GM21360 (cell line): ENCODE data around the gene CAVIN2.
"Not testable (repeated sequence)": the region's sequence is repeated elsewhere in the genome, so short reads cannot be mapped to it uniquely, and the experiment has no call there.

Experiments used
- ATAC-seq: cut with Tn5 transposase; IDR thresholded peaks from one replicate; pipeline ENCODE4 v1.9.1; 2021; ENCODE audit warnings: mild to moderate bottlenecking, moderate library complexity; ENCODE audit not compliant: unreplicated experiment

CAVIN2 gene

DNA sequence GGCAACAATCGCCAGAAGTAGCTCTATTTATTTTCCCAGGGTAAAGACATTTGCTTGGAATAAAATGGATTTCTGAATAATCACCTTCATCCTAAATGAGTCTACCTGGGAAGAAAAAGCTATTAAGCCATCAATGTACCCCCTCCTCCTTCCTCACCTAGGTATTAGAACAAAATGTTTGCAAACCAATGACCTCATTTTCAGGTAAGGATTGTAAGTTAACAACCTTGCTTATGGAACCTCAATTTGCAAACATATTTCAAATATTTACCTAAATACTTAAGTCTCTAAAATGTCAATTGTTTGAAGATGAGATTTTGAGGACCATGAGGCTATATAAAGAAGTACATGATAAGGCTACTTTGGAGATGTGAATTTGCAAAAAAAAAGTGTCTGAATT lies 43.9 kb downstream of the CAVIN2 start:
- ATAC-seq = no peak

DNA sequence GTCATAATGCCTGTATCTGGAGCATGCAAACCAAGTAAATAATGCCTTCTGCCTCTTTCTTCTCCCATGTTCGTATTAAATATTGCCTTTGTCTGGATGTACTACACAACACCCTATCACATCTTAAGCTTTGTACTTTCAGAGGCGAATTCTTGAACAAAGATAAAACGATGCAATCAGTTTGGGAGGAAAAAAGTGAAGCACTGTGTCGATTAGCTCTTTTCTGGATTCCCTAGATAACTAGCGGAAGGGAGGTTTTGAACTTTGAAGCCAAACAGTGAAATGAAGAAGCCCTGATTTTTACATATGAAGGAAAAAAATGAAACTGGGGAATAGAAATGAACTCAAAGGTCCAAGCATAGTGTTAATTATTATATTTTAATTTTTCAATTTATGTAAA lies 44.7 kb downstream of the CAVIN2 start:
- no peak for ATAC-seq

DNA sequence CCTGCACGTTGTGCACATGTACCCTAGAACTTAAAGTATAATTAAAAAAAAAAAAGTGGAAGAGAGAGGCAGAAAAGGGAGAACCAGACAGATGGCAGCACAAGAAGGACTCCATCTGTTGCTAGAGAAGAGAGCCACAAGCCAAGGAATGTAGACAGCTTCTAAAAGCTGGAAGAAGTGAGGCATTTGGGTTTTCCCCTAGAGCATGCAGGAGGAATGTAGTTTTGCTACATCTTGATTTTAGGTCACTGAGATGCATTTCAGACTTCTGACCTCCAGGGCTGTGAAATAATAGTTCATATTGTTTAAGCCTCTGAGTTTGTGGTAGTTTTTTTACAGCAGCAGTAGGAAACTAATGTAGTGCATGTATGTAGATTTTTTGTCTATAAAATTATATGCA lies 46.0 kb downstream of the CAVIN2 start:
- ATAC-seq = no peak

DNA sequence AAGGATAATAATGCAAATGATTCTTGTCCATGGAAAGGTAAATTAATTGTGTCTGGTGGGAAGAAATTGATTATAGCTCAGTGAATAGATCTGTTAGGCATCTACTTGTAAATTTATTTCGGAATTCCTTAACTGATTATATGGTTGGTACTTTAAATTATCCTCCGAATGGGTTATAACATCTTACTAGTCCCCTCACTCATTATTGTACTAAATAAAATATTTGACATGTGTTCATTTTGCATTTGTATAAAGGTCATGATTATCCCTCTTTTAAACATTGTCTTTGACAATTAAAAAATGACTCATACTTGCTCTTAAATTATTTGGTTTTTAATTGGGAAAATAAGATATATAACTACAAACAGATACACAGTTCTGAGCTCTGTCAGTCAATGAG lies 47.4 kb downstream of the CAVIN2 start:
- no peak for ATAC-seq

DNA sequence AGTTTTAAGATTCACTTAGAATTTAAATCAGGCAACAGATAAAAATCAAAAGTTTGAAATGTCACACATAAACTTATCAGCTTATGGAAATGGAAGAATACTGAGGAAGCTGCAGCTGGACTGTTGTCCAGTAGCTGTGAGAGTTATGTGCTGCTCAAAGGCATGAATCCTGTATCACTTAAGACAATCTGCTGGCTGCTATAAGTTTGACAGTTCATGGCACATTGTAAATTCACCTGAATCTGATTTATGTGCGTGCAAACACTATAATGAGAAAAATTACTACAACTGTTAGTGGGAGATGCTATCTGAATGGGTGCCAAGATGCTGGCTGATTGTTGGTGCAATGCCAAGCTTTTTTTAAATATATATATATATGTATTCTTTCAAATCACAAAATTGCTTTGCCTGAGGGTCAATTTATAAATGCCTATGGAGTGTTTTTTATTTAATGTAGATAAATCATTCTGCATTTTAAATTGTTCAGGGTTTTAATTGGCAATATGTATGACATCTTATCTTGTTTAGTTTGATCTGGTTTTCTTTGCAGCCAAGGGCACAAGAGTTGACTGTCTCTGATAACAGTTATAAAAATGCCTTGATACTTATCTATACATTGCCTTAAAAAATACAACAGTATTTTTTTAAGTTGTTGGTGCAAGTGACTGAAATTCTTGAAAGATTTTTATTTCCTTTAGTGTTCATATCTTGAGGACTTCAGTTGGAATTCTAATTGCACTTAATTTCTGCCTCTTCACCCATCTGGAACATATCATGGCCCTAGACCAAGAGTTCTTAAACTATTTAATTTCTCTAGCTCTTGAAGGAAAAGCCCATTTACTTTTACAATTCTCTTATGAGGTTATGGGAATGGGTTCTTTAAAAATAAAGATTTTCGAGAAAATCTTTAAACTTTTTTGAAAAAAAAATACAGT lies 48.7 kb downstream of the CAVIN2 start:
- ATAC-seq = no peak

DNA sequence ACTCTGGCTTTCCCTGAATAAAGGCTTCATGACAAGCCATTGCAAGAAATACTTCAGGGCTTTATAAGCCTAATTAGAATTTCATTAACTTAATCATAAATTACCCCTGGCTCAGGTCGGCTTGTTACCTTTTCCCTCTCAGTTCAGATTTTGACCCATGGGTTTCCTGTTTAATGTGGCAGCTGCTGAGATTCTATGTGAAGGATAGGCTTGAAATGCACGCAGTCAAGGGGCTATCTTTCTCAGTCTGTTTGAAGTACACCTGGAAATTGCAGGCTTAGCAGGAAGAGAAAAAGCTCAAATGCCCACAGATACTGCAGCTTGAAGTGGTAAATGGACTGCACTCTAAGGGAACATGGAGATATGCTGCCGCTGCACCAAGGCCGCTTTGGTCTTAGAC lies 49.4 kb downstream of the CAVIN2 start:
- ATAC-seq = no peak

DNA sequence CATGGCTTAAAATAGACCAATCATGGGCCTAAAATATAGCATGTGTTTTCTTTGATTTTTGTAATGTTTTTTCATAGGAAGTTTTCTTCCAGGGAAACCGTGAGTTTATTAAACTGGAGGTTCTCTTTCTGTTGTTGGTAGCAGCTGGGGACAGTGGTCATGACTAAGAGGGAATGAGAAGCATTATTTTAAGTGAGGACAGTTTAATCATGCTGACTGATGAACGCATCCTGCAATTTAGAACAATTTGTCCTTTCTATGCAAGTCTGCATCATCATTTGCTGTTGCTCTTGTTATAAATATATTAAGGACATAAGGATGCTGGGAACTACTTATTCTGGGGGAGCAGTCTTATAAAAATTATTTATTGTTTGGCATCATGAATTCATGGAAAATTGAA lies 51.2 kb downstream of the CAVIN2 start:
- ATAC-seq = no peak

DNA sequence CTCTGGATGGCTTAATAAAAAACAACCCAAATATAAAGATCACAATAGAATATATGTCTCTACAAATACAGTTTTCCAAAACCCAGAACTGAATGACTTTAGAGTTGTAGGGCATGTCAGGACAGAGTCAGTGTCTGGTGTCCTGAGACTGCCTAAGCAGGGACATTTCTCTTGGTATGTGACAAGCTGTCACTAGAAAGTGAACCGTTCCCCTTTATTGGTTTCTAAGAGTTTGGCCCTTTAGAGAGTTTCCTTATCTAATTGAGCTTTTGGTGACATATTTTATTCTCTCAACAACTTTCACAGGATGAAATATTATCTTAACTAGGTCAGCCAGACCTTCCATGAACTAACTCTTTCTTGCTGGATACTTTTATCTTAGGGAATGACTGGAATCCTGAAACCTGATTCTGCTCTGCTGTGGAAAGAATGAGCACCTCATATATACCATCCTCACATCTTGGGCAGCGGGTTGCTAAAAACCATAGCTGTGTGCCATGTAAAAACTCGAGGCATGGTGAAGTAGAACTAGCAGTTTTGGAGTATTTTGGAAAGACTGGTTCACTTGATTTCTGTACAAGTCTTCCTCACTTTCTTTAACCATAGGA lies 54.8 kb downstream of the CAVIN2 start:
- peak; percentile 55 for ATAC-seq

DNA sequence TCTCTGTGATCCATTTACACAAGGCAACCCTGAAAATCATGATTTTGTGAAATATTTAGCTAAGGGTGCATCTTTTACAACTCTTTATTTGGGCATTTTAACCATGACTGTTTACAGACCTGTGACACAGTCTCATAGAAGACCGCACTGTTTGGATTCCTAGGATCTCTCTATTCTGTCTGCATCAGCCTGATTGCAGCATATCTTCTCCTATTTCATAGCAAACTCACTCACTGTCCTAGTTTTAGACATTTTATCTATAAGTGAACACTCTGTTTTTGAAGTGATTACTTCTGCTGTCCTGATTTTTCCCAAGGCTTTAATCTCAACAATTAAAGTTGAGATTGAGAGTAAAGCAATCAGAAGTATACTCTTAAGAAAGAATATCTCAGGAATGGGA lies 56.2 kb downstream of the CAVIN2 start:
- no peak for ATAC-seq

DNA sequence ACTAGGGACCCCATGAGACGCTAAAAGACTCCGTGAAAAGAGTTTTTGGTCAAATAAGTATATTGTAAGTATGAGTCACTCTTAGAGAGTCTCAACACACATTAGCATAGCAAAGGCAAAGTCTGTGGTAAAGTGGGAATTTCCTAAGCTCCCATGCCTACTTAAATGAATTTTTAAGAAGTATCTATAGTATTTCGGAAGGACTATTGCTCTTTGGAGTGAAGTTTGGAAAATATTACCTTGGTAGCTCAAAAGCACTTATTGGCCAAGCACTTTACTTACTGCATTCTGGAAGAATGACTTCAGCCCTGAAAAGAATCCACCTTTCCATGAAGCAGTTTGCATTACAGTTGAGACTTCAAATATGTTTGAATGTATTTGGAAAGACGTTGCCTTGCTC lies 57.1 kb downstream of the CAVIN2 start:
- no peak for ATAC-seq

DNA sequence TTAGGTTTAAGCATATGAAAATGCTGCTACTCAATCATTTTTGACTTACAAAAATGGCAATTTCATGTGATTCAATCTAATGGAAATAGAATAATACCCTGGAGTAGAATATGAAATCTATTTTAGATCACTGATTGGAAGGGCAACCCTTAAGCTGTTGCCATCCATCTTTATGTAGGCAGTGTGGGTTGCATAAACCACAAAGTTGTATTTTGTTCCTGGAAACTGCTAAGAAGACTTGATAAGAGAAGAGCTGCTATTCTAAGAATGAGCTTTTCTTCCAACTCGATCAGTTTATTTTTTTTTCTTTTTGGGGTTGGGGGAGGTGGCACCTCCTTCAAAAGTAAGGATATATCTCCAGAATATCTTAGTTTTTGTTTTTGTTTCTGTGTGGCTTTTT lies 60.2 kb downstream of the CAVIN2 start:
- no peak for ATAC-seq

DNA sequence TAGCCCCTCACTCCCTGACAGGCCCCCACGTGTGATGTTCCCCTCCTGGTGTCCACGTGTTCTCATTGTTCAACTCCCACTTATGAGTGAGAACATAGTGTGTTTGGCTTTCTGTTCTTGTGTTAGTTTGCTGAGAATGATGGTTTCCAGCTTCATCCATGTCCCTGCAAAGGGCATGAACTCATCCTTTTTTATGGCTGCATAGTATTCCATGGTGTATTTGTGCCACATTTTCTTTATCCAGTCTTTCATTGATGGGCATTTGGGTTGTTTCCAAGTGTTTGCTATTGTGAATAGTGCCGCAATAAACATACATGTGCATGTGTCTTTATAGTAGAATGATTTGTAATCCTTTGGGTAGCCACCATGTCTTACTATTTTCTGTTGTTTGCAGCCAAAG lies 61.2 kb downstream of the CAVIN2 start:
- not testable (repeated sequence) for ATAC-seq
